SK-N-SH (cell line): Measurements from ENCODE around the gene CRISPLD2. TPM values are rescaled to one million over a fixed set of nuclear protein-coding genes. Genes with fewer than 3 reads are reported as not detected.
A peak's percentile ranks its signal among the peaks of the same experiment; 100 is the strongest.

Experiments
- CTCF ChIA-PET: fragments of 300-600, 350-600 bp; formaldehyde crosslinking; extraction: SDS; loops from one replicate; lab custom pipeline; 2021; lab: Yijun Ruan, JAX
- POLR2A ChIA-PET: fragments of 350-600 bp; sonication (Branson Sonifier 250); formaldehyde crosslinking; extraction: SDS; loops from one replicate; lab custom pipeline; 2020; ENCODE audit warnings: antibody characterized with exemption, inconsistent platforms; lab: Yijun Ruan, JAX
- DNase-seq: peaks from one replicate; pipeline ENCODE4 v3.0.0; 2012
- H2AFZ ChIP-seq: fragments of 200-600 bp; sonication (generic); 2 replicates; pipeline ENCODE4 v1.8.1; 2016; ENCODE audit warnings: antibody characterized with exemption, mild to moderate bottlenecking, low read depth
- H3F3A ChIP-seq: fragments of 200-600 bp; sonication (generic); replicated peaks from 2 replicates; pipeline ENCODE3; 2016; ENCODE audit warnings: antibody characterized with exemption, mild to moderate bottlenecking; ENCODE audit not compliant: insufficient read depth
- H3K27ac ChIP-seq, 2 experiments: fragments of 200-500 bp in 1 of 2; fragments of 200-600 bp in 1 of 2; sonication (Bioruptor generic) in 1 of 2; sonication (generic), shearing (Covaris generic) in 1 of 2; 2 replicates each; pipeline versions ENCODE4 v1.5.1 to v1.6.1; 2014 to 2016; ENCODE audit warnings: low read depth in 2 of 2, inconsistent platforms in 1 of 2, low read length in 1 of 2, mild to moderate bottlenecking in 1 of 2, mixed read lengths in 1 of 2
- H3K27me3 ChIP-seq: fragments of 200-600 bp; sonication (generic), shearing (Covaris generic); 2 replicates; pipeline ENCODE4 v1.6.1; 2016; ENCODE audit warnings: mixed run types; ENCODE audit not compliant: insufficient read depth
- H3K36me3 ChIP-seq, 2 experiments: fragments of 200-500 bp in 1 of 2; fragments of 200-600 bp in 1 of 2; sonication (Bioruptor generic) in 1 of 2; sonication (generic) in 1 of 2; replicated peaks in 1 of 2; 2 replicates each; pipeline versions ENCODE3 to v1.5.1; 2014 to 2016; ENCODE audit warnings: low read length in 1 of 2, mild to moderate bottlenecking in 1 of 2; ENCODE audit not compliant: insufficient read depth in 2 of 2, control insufficient read depth in 1 of 2
- H3K4me1 ChIP-seq, 2 experiments: fragments of 200-500 bp in 1 of 2; fragments of 200-600 bp in 1 of 2; sonication (Bioruptor generic) in 1 of 2; sonication (generic), shearing (Covaris generic) in 1 of 2; 2 replicates each; pipeline versions ENCODE4 v1.5.1 to v1.6.1; 2014 to 2016; ENCODE audit warnings: low read depth in 1 of 2, low read length in 1 of 2, mixed run types in 1 of 2; ENCODE audit not compliant: insufficient read depth in 2 of 2, control insufficient read depth in 1 of 2
- H3K4me2 ChIP-seq: fragments of 200-600 bp; sonication (generic), shearing (Covaris generic); 2 replicates; pipeline ENCODE4 v1.6.1; 2017; ENCODE audit warnings: mixed run types
- H3K4me3 ChIP-seq, 2 experiments: fragments of 200-500 bp in 1 of 2; fragments of 200-600 bp in 1 of 2; sonication (Bioruptor generic) in 1 of 2; sonication (generic), shearing (Covaris generic) in 1 of 2; 2 replicates each; pipeline versions ENCODE4 v1.5.1 to v1.8.1; 2014 to 2016; ENCODE audit warnings: low read depth in 2 of 2, inconsistent platforms in 1 of 2, low read length in 1 of 2, mild to moderate bottlenecking in 1 of 2, mixed read lengths in 1 of 2, moderate library complexity in 1 of 2
- H3K79me2 ChIP-seq: fragments of 200-600 bp; sonication (generic); 2 replicates; pipeline ENCODE4 v1.8.1; 2017; ENCODE audit warnings: mild to moderate bottlenecking; ENCODE audit not compliant: insufficient read depth
- H3K9ac ChIP-seq: fragments of 200-600 bp; sonication (generic); 2 replicates; pipeline ENCODE4 v1.6.1; 2017; ENCODE audit warnings: mixed run types
- H3K9me2 ChIP-seq: fragments of 200-600 bp; sonication (generic); 2 replicates; pipeline ENCODE4 v1.6.1; 2017; ENCODE audit warnings: mixed run types
- H3K9me3 ChIP-seq: fragments of 200-600 bp; sonication (generic); 2 replicates; pipeline ENCODE4 v1.6.1; 2017; ENCODE audit warnings: mixed run types, mild to moderate bottlenecking, moderate library complexity
- H4K20me1 ChIP-seq: fragments of 200-600 bp; sonication (generic); 2 replicates; pipeline ENCODE4 v1.6.1; 2017; ENCODE audit warnings: mild to moderate bottlenecking, mixed run types; ENCODE audit not compliant: insufficient read depth
- CTCF ChIP-seq: fragments of 200-600 bp; sonication (generic); IDR thresholded peaks from 2 replicates; pipeline ENCODE4 v1.6.1; 2017; ENCODE audit warnings: antibody characterized with exemption, mild to moderate bottlenecking, moderate library complexity
- ELF1 ChIP-seq: IDR thresholded peaks from 2 replicates; pipeline ENCODE4 v1.4.0; 2012
- EZH2phosphoT487 ChIP-seq: fragments of 200-600 bp; sonication (generic); IDR thresholded peaks from 2 replicates; pipeline ENCODE4 v1.6.1; 2017; ENCODE audit warnings: low read depth, mixed run types, mild to moderate bottlenecking, antibody characterized with exemption, moderate library complexity, borderline replicate concordance
- FOXM1 ChIP-seq: IDR thresholded peaks from 2 replicates; pipeline ENCODE4 v1.4.0; 2012; ENCODE audit warnings: low read depth, mild to moderate bottlenecking
- JUND ChIP-seq: IDR thresholded peaks from 2 replicates; pipeline ENCODE4 v1.4.0; 2012
- MEF2A ChIP-seq: IDR thresholded peaks from 2 replicates; pipeline ENCODE4 v1.4.0; 2012; ENCODE audit warnings: low read depth, borderline replicate concordance
- MXI1 ChIP-seq: IDR thresholded peaks from 2 replicates; pipeline ENCODE4 v1.6.1; 2012; ENCODE audit warnings: mild to moderate bottlenecking, low read depth, low read length, improper control_type of control experiment
- RFX5 ChIP-seq: IDR thresholded peaks from 2 replicates; pipeline ENCODE4 v1.6.1; 2012; ENCODE audit warnings: mild to moderate bottlenecking, improper control_type of control experiment, low read length
- SIN3A ChIP-seq: IDR thresholded peaks from 2 replicates; pipeline ENCODE4 v1.6.1; 2012; ENCODE audit warnings: low read depth, mild to moderate bottlenecking, low read length, moderate library complexity, borderline replicate concordance
- TAF1 ChIP-seq: IDR thresholded peaks from 2 replicates; pipeline ENCODE4 v1.6.1; 2012; ENCODE audit warnings: low read depth, mild to moderate bottlenecking, low read length, moderate library complexity, borderline replicate concordance
- TCF12 ChIP-seq: IDR thresholded peaks from 2 replicates; pipeline ENCODE4 v1.4.0; 2012
- ZBTB33 ChIP-seq: IDR thresholded peaks from 2 replicates; pipeline ENCODE4 v1.4.0; 2012; ENCODE audit warnings: low read depth, borderline replicate concordance
- WGBS: methylation state at CpG from one replicate; pipeline ENCODE4 v1.1.6; 2017; ENCODE audit warnings: low lambda C conversion rate; 5-methylcytosine and 5-hydroxymethylcytosine counted together
- polyA plus RNA-seq, 3 experiments: library from polyadenylated mRNA; depleted of rRNA; stranded (reverse); fragments of >200 nt; gene quantifications; 2 replicates each; pipeline ENCODE4 v1.2.3, GENCODE V29; 2012
- TF ChIP-seq, protein P1 (sequence below): IDR thresholded peaks from 2 replicates; pipeline ENCODE4; 2012

CRISPLD2 gene
- polyA plus RNA-seq, 1 of the 3 experiments (the other 2 are of a cell fraction) = 6.3 TPM

DNA sequence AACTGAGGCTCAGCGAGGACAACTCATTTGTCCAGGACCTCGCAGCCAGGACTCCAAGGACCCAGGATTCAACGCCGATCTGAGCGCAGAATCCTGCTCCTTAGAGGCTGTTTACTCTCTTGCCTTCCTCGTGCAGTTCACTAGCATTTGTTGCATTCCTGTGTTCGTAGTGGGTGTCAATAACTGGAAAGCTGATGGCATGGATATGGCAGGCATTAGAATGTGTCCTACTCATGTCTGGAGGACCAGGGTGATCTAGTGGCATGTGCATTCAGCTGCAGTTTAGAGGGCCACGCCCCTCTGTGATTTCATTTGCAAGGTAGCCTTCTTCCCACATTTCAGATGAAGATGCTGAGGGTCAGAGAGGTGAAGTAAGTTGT is 510 bp downstream of the CRISPLD2 start:
- no peaks in the 10 kb centered on the region for H4K20me1 ChIP-seq
- 11% methylated on average over 7 of the region's 8 CpGs for WGBS
- POLR2A ChIA-PET = interaction anchor here (0.7 to 1.0 kb wide), 2 partner anchors 33 to 52 kb away, joined by 3 read pairs; no protein-coding TSS in a partner anchor
- no peaks in the 10 kb centered on the region for H3K9me2 ChIP-seq
- no peaks in the 10 kb centered on the region for H3K36me3 ChIP-seq
- peaks cover 5% of the 10 kb centered on the region for H3F3A ChIP-seq
- H3K4me2 ChIP-seq = peak overlapping the region; percentile 99
- no peaks in the 10 kb centered on the region for H3K27me3 ChIP-seq
- peak overlapping the region; percentile 52 to 72 for H3K4me3 ChIP-seq
- H3K9me3 ChIP-seq = no peaks in the 10 kb centered on the region
- H2AFZ ChIP-seq = peak overlapping the region; percentile 82
- peaks cover 0 to 13% of the 10 kb centered on the region in 2 experiments; a peak in 2 of 4 replicates for H3K4me1 ChIP-seq
- no peak for TF ChIP-seq CTCF
- no peak for TF ChIP-seq EZH2phosphoT487
- no peak for TF ChIP-seq ELF1
- TF ChIP-seq FOXM1 = no peak
- TF ChIP-seq TAF1 = no peak
- H3K79me2 ChIP-seq = no peaks in the 10 kb centered on the region
- no peak for DNase-seq
- H3K9ac ChIP-seq = peak overlapping the region; percentile 22; the same call in 1 of the 2 replicates
- H3K27ac ChIP-seq = no peak overlapping the region
- CTCF ChIA-PET = interaction anchor here (0.8 to 1.5 kb wide), 9 partner anchors 13 to 625 kb away, joined by 3 to 6 read pairs (median 3); no protein-coding TSS in a partner anchor

DNA sequence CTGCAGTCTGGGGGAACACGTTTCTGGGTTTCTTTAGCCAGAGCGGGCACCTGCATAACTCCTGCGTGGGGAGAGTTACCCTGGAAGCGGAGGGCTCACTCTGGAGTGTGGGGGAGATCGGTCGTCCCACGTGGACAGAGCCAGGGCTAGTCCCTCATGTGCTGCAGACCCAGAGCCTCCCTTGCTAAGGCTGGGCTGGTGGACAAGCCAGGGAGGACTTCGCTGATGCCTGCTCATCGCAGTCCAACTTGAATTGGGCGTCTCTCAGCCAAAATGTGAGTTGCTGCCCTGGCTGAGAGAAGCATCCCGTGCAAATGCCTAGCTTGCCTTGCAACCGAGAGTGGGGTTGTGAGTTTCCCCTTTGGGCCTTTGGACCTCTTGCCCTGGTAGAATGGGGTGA is 986 bp downstream of the CRISPLD2 start:
- POLR2A ChIA-PET = no interaction called here
- CTCF ChIA-PET = interaction anchor here (0.8 to 1.5 kb wide), 7 partner anchors 12 to 625 kb away, joined by 3 to 6 read pairs (median 3); no protein-coding TSS in a partner anchor
- H3K79me2 ChIP-seq = no peaks in the 10 kb centered on the region
- no peak overlapping the region for H2AFZ ChIP-seq
- no peak overlapping the region for H3K27ac ChIP-seq
- peaks cover 0 to 13% of the 10 kb centered on the region in 2 experiments; a peak in 2 of 4 replicates for H3K4me1 ChIP-seq
- no peaks in the 10 kb centered on the region for H3K36me3 ChIP-seq
- H3K9me3 ChIP-seq = no peaks in the 10 kb centered on the region
- TF ChIP-seq ZBTB33 (no peak), SIN3A (no peak), JUND (no peak), TCF12 (no peak), MXI1 (no peak), RFX5 (no peak), FOXM1 (no peak), MEF2A (no peak)
- TF ChIP-seq, protein P1, sequence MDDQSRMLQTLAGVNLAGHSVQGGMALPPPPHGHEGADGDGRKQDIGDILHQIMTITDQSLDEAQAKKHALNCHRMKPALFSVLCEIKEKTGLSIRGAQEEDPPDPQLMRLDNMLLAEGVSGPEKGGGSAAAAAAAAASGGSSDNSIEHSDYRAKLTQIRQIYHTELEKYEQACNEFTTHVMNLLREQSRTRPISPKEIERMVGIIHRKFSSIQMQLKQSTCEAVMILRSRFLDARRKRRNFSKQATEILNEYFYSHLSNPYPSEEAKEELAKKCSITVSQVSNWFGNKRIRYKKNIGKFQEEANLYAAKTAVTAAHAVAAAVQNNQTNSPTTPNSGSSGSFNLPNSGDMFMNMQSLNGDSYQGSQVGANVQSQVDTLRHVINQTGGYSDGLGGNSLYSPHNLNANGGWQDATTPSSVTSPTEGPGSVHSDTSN = no peak
- no peak for DNase-seq
- H3F3A ChIP-seq = peaks cover 5% of the 10 kb centered on the region
- H3K4me3 ChIP-seq = no peak overlapping the region
- H4K20me1 ChIP-seq = no peaks in the 10 kb centered on the region
- 85% methylated on average over 12 of the region's 12 CpGs for WGBS
- no peaks in the 10 kb centered on the region for H3K9me2 ChIP-seq
- H3K9ac ChIP-seq = no peak overlapping the region
- no peaks in the 10 kb centered on the region for H3K27me3 ChIP-seq
- peak overlapping the region; percentile 99 for H3K4me2 ChIP-seq
